ENCODE data around the gene ITGA5.

DNA sequence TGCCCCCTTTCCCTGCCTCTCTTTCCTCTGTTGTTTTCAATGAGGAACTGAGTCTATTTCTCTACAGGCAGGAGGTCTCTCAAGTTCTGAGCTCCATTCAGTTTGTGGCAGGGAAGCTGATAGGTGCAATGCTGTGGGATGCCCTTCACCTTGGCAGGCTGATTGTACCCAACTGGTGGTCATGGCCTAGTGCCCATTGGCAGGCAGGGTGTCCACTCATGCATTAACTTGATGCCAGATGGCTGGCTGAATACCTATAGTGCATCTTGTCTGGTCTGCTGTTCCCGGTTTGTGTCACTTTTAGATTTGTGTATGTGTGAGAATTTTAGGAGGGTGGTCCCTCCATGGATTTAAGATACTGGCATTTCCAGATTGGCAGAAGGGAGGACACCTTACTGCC lies 20.0 kb upstream of the ITGA5 start:
- TF ChIP-seq POLR2AphosphoS5 (IDR thresholded peaks at IDR 0.05; ENCODE audit: low read depth, low read length), result no peak
- no peak for TF ChIP-seq POLR2A (IDR thresholded peaks at IDR 0.05; ENCODE audit: low read depth, low read length)
- TF ChIP-seq TAF1 (IDR thresholded peaks at IDR 0.05; ENCODE audit: low read depth, low read length), result no peak

Measured in GM12891 (cell line).